Erythroblast (primary cell): ENCODE measurements around the gene EGR1.

Experiments used
- GATA1 ChIP-seq: IDR thresholded peaks from 2 replicates; pipeline ENCODE4 v1.6.1; 2011; ENCODE audit warnings: low read depth, mild to moderate bottlenecking, control low read depth, low read length, moderate library complexity
- POLR2A ChIP-seq: IDR thresholded peaks from 2 replicates; pipeline ENCODE4 v1.6.1; 2011; ENCODE audit warnings: mild to moderate bottlenecking, low read length

DNA sequence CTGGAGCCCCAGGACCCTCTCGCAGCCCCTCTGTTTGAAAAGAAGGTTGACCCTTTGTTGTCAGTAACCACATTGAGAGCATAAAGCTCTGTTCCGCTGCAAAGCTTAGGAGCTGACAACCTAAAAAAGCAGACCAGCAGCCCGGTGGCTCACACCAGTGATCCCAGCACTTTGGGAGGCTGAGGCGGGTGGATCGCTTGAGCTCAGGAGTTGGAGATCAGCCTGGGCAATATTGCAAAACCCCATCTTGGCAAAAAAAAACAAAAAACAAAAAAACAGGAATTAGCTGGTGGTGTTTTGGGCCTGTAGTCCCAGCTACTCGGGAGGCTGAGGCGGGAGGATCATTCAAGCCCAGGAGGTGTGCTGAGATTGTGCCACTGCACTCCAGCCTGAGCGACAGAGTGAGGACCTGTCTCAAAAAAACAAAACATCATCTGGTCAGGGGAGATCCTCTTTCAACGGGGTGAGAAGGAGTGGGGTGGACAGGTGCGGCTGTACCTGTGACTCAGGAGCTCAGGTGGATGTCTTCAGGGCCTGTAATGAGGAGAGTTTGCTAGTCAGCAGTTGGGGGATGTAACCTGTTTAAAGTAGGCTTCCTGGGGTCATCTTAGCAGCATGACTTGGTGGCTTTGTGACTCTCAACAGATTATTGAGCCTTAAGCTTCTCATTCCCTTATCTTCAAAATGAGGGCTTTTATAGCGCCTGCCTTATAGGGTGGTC is 27.1 kb upstream of the EGR1 start:
- no peak for TF ChIP-seq POLR2A
- no peak for TF ChIP-seq GATA1
